ENCODE data around the gene STXBP6. TPM values are rescaled to one million over a fixed set of nuclear protein-coding genes. Genes with fewer than 3 reads are reported as not detected.

The STXBP6 gene
- total and polyA plus RNA-seq, 2 experiments from 2014 or later = 19.7 to 29.0 TPM

DNA sequence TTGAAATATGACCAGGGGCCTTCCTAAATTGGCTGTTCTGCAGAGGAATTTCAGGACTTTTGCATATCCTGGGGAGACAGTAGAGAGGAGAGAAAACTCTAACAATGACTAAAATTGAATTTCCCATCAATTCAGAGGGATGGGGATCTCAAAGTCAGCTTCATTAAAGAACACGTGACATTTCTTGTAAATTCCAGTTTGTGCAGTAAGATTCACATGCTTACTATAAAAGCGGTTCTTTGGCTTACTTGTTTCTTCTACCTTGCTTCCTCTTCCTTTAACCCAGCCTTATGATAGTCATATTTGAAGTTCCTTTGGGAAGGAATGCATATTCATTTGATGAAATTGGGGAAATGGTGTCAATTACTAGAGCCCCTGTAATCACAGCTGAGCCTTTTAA lies 272.3 kb downstream of the STXBP6 start:
- Mint-ChIP-seq H3K9me3 (no peaks in the 10 kb centered on the region), H3K36me3 (ENCODE audit: low read depth) (no peaks in the 10 kb centered on the region), H3K4me1 (peaks cover 20% of the 10 kb centered on the region), H3K27ac (no peak overlapping the region), H3K4me3 (no peak overlapping the region), H3K27me3 (ENCODE audit: insufficient read depth, low read depth, poor library complexity) (no peaks in the 10 kb centered on the region)
- Histone ChIP-seq H3K4me2 (peak overlapping the region; percentile 4; the same call in 1 of the 2 replicates), H3K27me3 (ENCODE audit: insufficient read depth) (no peaks in the 10 kb centered on the region), H4K20me1 (replicated peaks; ENCODE audit: insufficient read depth) (no peaks in the 10 kb centered on the region), H2AFZ (no peak overlapping the region), H3K4me3 (no peak overlapping the region), H3F3A (replicated peaks; ENCODE audit: low read depth) (no peaks in the 10 kb centered on the region), H3K27ac (ENCODE audit: low read depth) (no peak overlapping the region), H3K9me2 (ENCODE audit: insufficient read depth) (peaks cover 14% of the 10 kb centered on the region), H3K36me3 (ENCODE audit: insufficient read depth) (no peaks in the 10 kb centered on the region), H3K4me1 (ENCODE audit: insufficient read depth) (peaks cover 10% of the 10 kb centered on the region), H3K79me2 (replicated peaks; ENCODE audit: insufficient read depth) (no peaks in the 10 kb centered on the region)
- peak; percentile 22 for DNase-seq (ENCODE audit: low spot score)
- no peak for TF ChIP-seq NANOG (IDR thresholded peaks at IDR 0.05; ENCODE audit: borderline replicate concordance)
- no peak for TF ChIP-seq CTCF (conservative IDR thresholded peaks at IDR 0.05; ENCODE audit: low read depth in 2 of 2)
- TF ChIP-seq EZH2phosphoT487 (IDR thresholded peaks at IDR 0.05; ENCODE audit: unreplicated experiment) = no peak
- TF ChIP-seq CREB1 (CRISPR knock-in tag; IDR thresholded peaks at IDR 0.05; ENCODE audit: low read depth) = no peak
- no peak for TF ChIP-seq JUNB (IDR thresholded peaks at IDR 0.05; ENCODE audit: unreplicated experiment)
- no peak for TF ChIP-seq STAT1 (IDR thresholded peaks at IDR 0.05; ENCODE audit: unreplicated experiment)
- TF ChIP-seq, protein P1, sequence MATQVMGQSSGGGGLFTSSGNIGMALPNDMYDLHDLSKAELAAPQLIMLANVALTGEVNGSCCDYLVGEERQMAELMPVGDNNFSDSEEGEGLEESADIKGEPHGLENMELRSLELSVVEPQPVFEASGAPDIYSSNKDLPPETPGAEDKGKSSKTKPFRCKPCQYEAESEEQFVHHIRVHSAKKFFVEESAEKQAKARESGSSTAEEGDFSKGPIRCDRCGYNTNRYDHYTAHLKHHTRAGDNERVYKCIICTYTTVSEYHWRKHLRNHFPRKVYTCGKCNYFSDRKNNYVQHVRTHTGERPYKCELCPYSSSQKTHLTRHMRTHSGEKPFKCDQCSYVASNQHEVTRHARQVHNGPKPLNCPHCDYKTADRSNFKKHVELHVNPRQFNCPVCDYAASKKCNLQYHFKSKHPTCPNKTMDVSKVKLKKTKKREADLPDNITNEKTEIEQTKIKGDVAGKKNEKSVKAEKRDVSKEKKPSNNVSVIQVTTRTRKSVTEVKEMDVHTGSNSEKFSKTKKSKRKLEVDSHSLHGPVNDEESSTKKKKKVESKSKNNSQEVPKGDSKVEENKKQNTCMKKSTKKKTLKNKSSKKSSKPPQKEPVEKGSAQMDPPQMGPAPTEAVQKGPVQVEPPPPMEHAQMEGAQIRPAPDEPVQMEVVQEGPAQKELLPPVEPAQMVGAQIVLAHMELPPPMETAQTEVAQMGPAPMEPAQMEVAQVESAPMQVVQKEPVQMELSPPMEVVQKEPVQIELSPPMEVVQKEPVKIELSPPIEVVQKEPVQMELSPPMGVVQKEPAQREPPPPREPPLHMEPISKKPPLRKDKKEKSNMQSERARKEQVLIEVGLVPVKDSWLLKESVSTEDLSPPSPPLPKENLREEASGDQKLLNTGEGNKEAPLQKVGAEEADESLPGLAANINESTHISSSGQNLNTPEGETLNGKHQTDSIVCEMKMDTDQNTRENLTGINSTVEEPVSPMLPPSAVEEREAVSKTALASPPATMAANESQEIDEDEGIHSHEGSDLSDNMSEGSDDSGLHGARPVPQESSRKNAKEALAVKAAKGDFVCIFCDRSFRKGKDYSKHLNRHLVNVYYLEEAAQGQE (IDR thresholded peaks at IDR 0.05; ENCODE audit: unreplicated experiment) = no peak
- TF ChIP-seq ETS1 (IDR thresholded peaks at IDR 0.05) = no peak
- TF ChIP-seq EZH2 (IDR thresholded peaks at IDR 0.05; ENCODE audit: low read depth, unreplicated experiment) = no peak
- TF ChIP-seq ZNF114 (CRISPR knock-in tag; IDR thresholded peaks at IDR 0.05) = no peak
- no peak for TF ChIP-seq ZNF331 (CRISPR knock-in tag; IDR thresholded peaks at IDR 0.05; ENCODE audit: low read depth)
- TF ChIP-seq, protein P2, sequence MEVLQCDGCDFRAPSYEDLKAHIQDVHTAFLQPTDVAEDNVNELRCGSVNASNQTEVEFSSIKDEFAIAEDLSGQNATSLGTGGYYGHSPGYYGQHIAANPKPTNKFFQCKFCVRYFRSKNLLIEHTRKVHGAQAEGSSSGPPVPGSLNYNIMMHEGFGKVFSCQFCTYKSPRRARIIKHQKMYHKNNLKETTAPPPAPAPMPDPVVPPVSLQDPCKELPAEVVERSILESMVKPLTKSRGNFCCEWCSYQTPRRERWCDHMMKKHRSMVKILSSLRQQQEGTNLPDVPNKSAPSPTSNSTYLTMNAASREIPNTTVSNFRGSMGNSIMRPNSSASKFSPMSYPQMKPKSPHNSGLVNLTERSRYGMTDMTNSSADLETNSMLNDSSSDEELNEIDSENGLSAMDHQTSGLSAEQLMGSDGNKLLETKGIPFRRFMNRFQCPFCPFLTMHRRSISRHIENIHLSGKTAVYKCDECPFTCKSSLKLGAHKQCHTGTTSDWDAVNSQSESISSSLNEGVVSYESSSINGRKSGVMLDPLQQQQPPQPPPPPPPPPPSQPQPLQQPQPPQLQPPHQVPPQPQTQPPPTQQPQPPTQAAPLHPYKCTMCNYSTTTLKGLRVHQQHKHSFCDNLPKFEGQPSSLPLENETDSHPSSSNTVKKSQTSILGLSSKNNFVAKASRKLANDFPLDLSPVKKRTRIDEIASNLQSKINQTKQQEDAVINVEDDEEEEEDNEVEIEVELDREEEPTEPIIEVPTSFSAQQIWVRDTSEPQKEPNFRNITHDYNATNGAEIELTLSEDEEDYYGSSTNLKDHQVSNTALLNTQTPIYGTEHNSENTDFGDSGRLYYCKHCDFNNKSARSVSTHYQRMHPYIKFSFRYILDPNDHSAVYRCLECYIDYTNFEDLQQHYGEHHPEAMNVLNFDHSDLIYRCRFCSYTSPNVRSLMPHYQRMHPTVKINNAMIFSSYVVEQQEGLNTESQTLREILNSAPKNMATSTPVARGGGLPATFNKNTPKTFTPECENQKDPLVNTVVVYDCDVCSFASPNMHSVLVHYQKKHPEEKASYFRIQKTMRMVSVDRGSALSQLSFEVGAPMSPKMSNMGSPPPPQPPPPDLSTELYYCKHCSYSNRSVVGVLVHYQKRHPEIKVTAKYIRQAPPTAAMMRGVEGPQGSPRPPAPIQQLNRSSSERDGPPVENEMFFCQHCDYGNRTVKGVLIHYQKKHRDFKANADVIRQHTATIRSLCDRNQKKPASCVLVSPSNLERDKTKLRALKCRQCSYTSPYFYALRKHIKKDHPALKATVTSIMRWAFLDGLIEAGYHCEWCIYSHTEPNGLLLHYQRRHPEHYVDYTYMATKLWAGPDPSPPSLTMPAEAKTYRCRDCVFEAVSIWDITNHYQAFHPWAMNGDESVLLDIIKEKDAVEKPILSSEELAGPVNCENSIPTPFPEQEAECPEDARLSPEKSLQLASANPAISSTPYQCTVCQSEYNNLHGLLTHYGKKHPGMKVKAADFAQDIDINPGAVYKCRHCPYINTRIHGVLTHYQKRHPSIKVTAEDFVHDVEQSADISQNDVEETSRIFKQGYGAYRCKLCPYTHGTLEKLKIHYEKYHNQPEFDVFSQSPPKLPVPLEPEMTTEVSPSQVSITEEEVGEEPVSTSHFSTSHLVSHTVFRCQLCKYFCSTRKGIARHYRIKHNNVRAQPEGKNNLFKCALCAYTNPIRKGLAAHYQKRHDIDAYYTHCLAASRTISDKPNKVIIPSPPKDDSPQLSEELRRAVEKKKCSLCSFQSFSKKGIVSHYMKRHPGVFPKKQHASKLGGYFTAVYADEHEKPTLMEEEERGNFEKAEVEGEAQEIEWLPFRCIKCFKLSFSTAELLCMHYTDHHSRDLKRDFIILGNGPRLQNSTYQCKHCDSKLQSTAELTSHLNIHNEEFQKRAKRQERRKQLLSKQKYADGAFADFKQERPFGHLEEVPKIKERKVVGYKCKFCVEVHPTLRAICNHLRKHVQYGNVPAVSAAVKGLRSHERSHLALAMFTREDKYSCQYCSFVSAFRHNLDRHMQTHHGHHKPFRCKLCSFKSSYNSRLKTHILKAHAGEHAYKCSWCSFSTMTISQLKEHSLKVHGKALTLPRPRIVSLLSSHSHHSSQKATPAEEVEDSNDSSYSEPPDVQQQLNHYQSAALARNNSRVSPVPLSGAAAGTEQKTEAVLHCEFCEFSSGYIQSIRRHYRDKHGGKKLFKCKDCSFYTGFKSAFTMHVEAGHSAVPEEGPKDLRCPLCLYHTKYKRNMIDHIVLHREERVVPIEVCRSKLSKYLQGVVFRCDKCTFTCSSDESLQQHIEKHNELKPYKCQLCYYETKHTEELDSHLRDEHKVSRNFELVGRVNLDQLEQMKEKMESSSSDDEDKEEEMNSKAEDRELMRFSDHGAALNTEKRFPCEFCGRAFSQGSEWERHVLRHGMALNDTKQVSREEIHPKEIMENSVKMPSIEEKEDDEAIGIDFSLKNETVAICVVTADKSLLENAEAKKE (CRISPR knock-in tag; IDR thresholded peaks at IDR 0.05) = no peak
- no peak for TF ChIP-seq POLR2AphosphoS5 (IDR thresholded peaks at IDR 0.05; ENCODE audit: low read depth)
- ATAC-seq = no peak

All from GM23338 (cell line).